Breast epithelium (tissue), 4 donors: ENCODE results near the gene SPARC. TPM values are rescaled to one million over a fixed set of nuclear protein-coding genes. Genes with fewer than 3 reads are reported as not detected.

ENCODE experiments used
- DNase-seq, 2 donors: peaks; one replicate each; pipeline ENCODE4 v3.0.0-alpha.2; 2019; ENCODE audit warnings: low spot score in 2 of 2
- H3K27ac ChIP-seq, 2 donors: fragments of 200-600 bp; sonication (generic) in 1 of 2; one replicate each; pipeline ENCODE4 v1.5.1; 2016 to 2019; ENCODE audit warnings: mild to moderate bottlenecking in 1 of 2
- H3K27me3 ChIP-seq, 2 donors: fragments of 200-600 bp; sonication (generic) in 1 of 2; one replicate each; pipeline versions ENCODE4 v1.5.1 to v1.6.0; 2017 to 2019; ENCODE audit warnings: control low read depth in 1 of 2, mild to moderate bottlenecking in 1 of 2
- H3K36me3 ChIP-seq: fragments of 200-600 bp; one replicate; pipeline ENCODE4 v1.5.1; 2019
- H3K4me1 ChIP-seq, 2 donors: fragments of 200-600 bp; sonication (generic); one replicate each; pipeline ENCODE4 v1.5.1; 2016 to 2019; ENCODE audit warnings: control low read depth in 1 of 2
- H3K4me3 ChIP-seq, 3 donors: fragments of 200-600 bp; sonication (generic); 1 replicate in 2 of 3; 2 replicates in 1 of 3; pipeline ENCODE4 v1.5.1; 2016 to 2019; ENCODE audit warnings: mild to moderate bottlenecking in 3 of 3, moderate library complexity in 2 of 3
- H3K9me3 ChIP-seq, 2 donors: fragments of 200-600 bp; sonication (generic) in 1 of 2; one replicate each; pipeline ENCODE4 v1.5.1; 2016 to 2019; ENCODE audit warnings: control low read depth in 1 of 2
- CTCF ChIP-seq, 3 donors: fragments of 450-650 bp; IDR thresholded peaks; one replicate each; pipeline ENCODE4 v1.5.1; 2016 to 2017; ENCODE audit warnings: antibody characterized with exemption in 3 of 3, mild to moderate bottlenecking in 3 of 3, moderate library complexity in 3 of 3
- POLR2A ChIP-seq: fragments of 450-650 bp; IDR thresholded peaks from one replicate; pipeline ENCODE4 v1.6.1; 2016; ENCODE audit warnings: antibody characterized with exemption, mild to moderate bottlenecking, moderate library complexity
- POLR2AphosphoS5 ChIP-seq, 3 donors: sonication (generic); formaldehyde crosslinking; IDR thresholded peaks; one replicate each; pipeline ENCODE4 v1.6.1; 2017; ENCODE audit warnings: antibody characterized with exemption in 3 of 3
- intact Hi-C: fragments of 100-400 bp; cut with DNase I; formaldehyde crosslinking; loops from one replicate; pipeline ENCODE4 v1.15.1; 2023; ENCODE audit warnings: low total_unique reads
- total RNA-seq, 3 donors: library from RNA; depleted of rRNA; stranded (reverse); fragments of >200 nt; gene quantifications; one replicate each; pipeline ENCODE4 v1.1.0, GENCODE V29; 2016

SPARC gene
- total RNA-seq, 3 donors from 2014 or later, result 220 to 2,507 (median 295) TPM

GRCh38 chr5:151664694-151665585, 21.8 kb downstream of the SPARC start:
- Histone ChIP-seq H3K4me1 (peaks cover 3 to 8% of the 10 kb centered on the region in 2 donors), H3K27me3 (no peaks in the 10 kb centered on the region), H3K36me3 (no peaks in the 10 kb centered on the region), H3K9me3 (no peaks in the 10 kb centered on the region), H3K27ac (peak overlapping the region; percentile 19 to 90), H3K4me3 (no peak overlapping the region)
- DNase-seq, result no peak
- intact Hi-C loops, result loop anchor here (5.0 kb wide), 1 partner anchor 77 kb away; no protein-coding TSS in a partner anchor
- TF ChIP-seq CTCF (IDR thresholded peaks at IDR 0.05), result no peak
- TF ChIP-seq POLR2A, result no peak
- no peak for TF ChIP-seq POLR2AphosphoS5 (IDR thresholded peaks at IDR 0.05)

GRCh38 chr5:151663617-151664293, 23.0 kb downstream of the SPARC start:
- no peak for TF ChIP-seq CTCF (IDR thresholded peaks at IDR 0.05)
- TF ChIP-seq POLR2AphosphoS5 (IDR thresholded peaks at IDR 0.05), result peak in 1 of 3 donors; percentile 24
- no peak for TF ChIP-seq POLR2A
- no peak for DNase-seq
- Histone ChIP-seq H3K4me1 (peaks cover 3 to 8% of the 10 kb centered on the region in 2 donors), H3K27me3 (no peaks in the 10 kb centered on the region), H3K36me3 (no peaks in the 10 kb centered on the region), H3K4me3 (peak overlapping the region in 1 of 3 donors; percentile 31), H3K27ac (peak overlapping the region; percentile 58 to 90), H3K9me3 (no peaks in the 10 kb centered on the region)
- intact Hi-C loops, result loop anchor here (5.0 kb wide), 1 partner anchor 79 kb away; no protein-coding TSS in a partner anchor

- Histone ChIP-seq H3K9me3 (no peaks in the 10 kb centered on the region), H3K4me3 (no peak overlapping the region), H3K27ac (peak overlapping the region; percentile 58 to 90), H3K27me3 (no peaks in the 10 kb centered on the region), H3K36me3 (no peaks in the 10 kb centered on the region), H3K4me1 (peaks cover 3 to 8% of the 10 kb centered on the region in 2 donors)
- no peak for TF ChIP-seq POLR2A
- no peak for TF ChIP-seq CTCF (IDR thresholded peaks at IDR 0.05)
- TF ChIP-seq POLR2AphosphoS5 (IDR thresholded peaks at IDR 0.05), result no peak
- intact Hi-C loops, result loop anchor here (5.0 kb wide), 1 partner anchor 79 kb away; no protein-coding TSS in a partner anchor
- no peak for DNase-seq
These were observed 23.9 kb downstream of the SPARC start for GRCh38 chr5:151662805-151663204.

- Histone ChIP-seq H3K4me3 (no peak overlapping the region), H3K9me3 (no peaks in the 10 kb centered on the region), H3K4me1 (peaks cover 3 to 8% of the 10 kb centered on the region in 2 donors), H3K36me3 (no peaks in the 10 kb centered on the region), H3K27ac (peak overlapping the region in 1 of 2 donors; percentile 70), H3K27me3 (no peaks in the 10 kb centered on the region)
- TF ChIP-seq CTCF (IDR thresholded peaks at IDR 0.05), result no peak
- TF ChIP-seq POLR2A, result no peak
- no peak for DNase-seq
- intact Hi-C loops, result loop anchor here (5.0 kb wide), 1 partner anchor 80 kb away; no protein-coding TSS in a partner anchor
These were observed 24.6 kb downstream of the SPARC start for GRCh38 chr5:151661968-151662732.
